ENCODE results near the gene CFI.

CFI gene

GRCh38 chr4:109722357-109722756, 79.4 kb downstream of the CFI start:
- Histone ChIP-seq H3K27me3 (ENCODE audit: control insufficient read depth in 1 of 2, insufficient read depth in 2 of 2, low read length in 2 of 2) (no peaks in the 10 kb centered on the region), H3K36me3 (ENCODE audit: control insufficient read depth in 1 of 2, insufficient read depth in 2 of 2, low read length in 2 of 2) (peaks cover 0 to 2% of the 10 kb centered on the region in 2 donors), H3K9me3 (ENCODE audit: control insufficient read depth in 1 of 2, low read length in 2 of 2) (no peaks in the 10 kb centered on the region), H3K9ac (ENCODE audit: low read depth in 1 of 2, low read length in 2 of 2) (no peak overlapping the region), H3K27ac (ENCODE audit: low read depth, low read length) (no peak overlapping the region), H3K4me3 (ENCODE audit: low read depth in 1 of 2, low read length in 2 of 2) (no peak overlapping the region), H3K4me1 (ENCODE audit: control insufficient read depth in 1 of 2, insufficient read depth in 2 of 2, low read length in 2 of 2) (no peaks in the 10 kb centered on the region)

- Histone ChIP-seq H3K4me3 (ENCODE audit: low read depth in 1 of 2, low read length in 2 of 2) (no peak overlapping the region), H3K36me3 (ENCODE audit: control insufficient read depth in 1 of 2, insufficient read depth in 2 of 2, low read length in 2 of 2) (peaks cover 10 to 16% of the 10 kb centered on the region in 2 donors), H3K9me3 (ENCODE audit: control insufficient read depth in 1 of 2, low read length in 2 of 2) (no peaks in the 10 kb centered on the region), H3K9ac (ENCODE audit: low read depth in 1 of 2, low read length in 2 of 2) (no peak overlapping the region), H3K27me3 (ENCODE audit: control insufficient read depth in 1 of 2, insufficient read depth in 2 of 2, low read length in 2 of 2) (no peaks in the 10 kb centered on the region), H3K4me1 (ENCODE audit: control insufficient read depth in 1 of 2, insufficient read depth in 2 of 2, low read length in 2 of 2) (no peaks in the 10 kb centered on the region), H3K27ac (ENCODE audit: low read depth, low read length) (no peak overlapping the region)
Measured at GRCh38 chr4:109721033-109721432, 80.8 kb downstream of the CFI start.

- no peak overlapping the region for H3K4me3 ChIP-seq (ENCODE audit: low read depth in 1 of 2, low read length in 2 of 2)
- H3K9me3 ChIP-seq (ENCODE audit: control insufficient read depth in 1 of 2, low read length in 2 of 2), result no peaks in the 10 kb centered on the region
- no peak overlapping the region for H3K27ac ChIP-seq (ENCODE audit: low read depth, low read length)
- H3K36me3 ChIP-seq (ENCODE audit: control insufficient read depth in 1 of 2, insufficient read depth in 2 of 2, low read length in 2 of 2), result peaks cover 13 to 18% of the 10 kb centered on the region in 2 donors
- no peak overlapping the region for H3K9ac ChIP-seq (ENCODE audit: low read depth in 1 of 2, low read length in 2 of 2)
- H3K27me3 ChIP-seq (ENCODE audit: control insufficient read depth in 1 of 2, insufficient read depth in 2 of 2, low read length in 2 of 2), result no peaks in the 10 kb centered on the region
- H3K4me1 ChIP-seq (ENCODE audit: control insufficient read depth in 1 of 2, insufficient read depth in 2 of 2, low read length in 2 of 2), result no peaks in the 10 kb centered on the region
Measured at GRCh38 chr4:109719604-109720003, 82.2 kb downstream of the CFI start.

GRCh38 chr4:109718759-109719158, 83.0 kb downstream of the CFI start:
- Histone ChIP-seq H3K36me3 (ENCODE audit: control insufficient read depth in 1 of 2, insufficient read depth in 2 of 2, low read length in 2 of 2) (peaks cover 18 to 20% of the 10 kb centered on the region in 2 donors), H3K4me1 (ENCODE audit: control insufficient read depth in 1 of 2, insufficient read depth in 2 of 2, low read length in 2 of 2) (no peaks in the 10 kb centered on the region), H3K27me3 (ENCODE audit: control insufficient read depth in 1 of 2, insufficient read depth in 2 of 2, low read length in 2 of 2) (no peaks in the 10 kb centered on the region), H3K4me3 (ENCODE audit: low read depth in 1 of 2, low read length in 2 of 2) (no peak overlapping the region), H3K9me3 (ENCODE audit: control insufficient read depth in 1 of 2, low read length in 2 of 2) (no peaks in the 10 kb centered on the region), H3K27ac (ENCODE audit: low read depth, low read length) (no peak overlapping the region), H3K9ac (ENCODE audit: low read depth in 1 of 2, low read length in 2 of 2) (no peak overlapping the region)

- no peaks in the 10 kb centered on the region for H3K27me3 ChIP-seq (ENCODE audit: control insufficient read depth in 1 of 2, insufficient read depth in 2 of 2, low read length in 2 of 2)
- no peaks in the 10 kb centered on the region for H3K9me3 ChIP-seq (ENCODE audit: control insufficient read depth in 1 of 2, low read length in 2 of 2)
- H3K9ac ChIP-seq (ENCODE audit: low read depth in 1 of 2, low read length in 2 of 2), result no peak overlapping the region
- H3K4me1 ChIP-seq (ENCODE audit: control insufficient read depth in 1 of 2, insufficient read depth in 2 of 2, low read length in 2 of 2), result no peaks in the 10 kb centered on the region
- peaks cover 29 to 36% of the 10 kb centered on the region in 2 donors for H3K36me3 ChIP-seq (ENCODE audit: control insufficient read depth in 1 of 2, insufficient read depth in 2 of 2, low read length in 2 of 2)
- no peak overlapping the region for H3K4me3 ChIP-seq (ENCODE audit: low read depth in 1 of 2, low read length in 2 of 2)
- H3K27ac ChIP-seq (ENCODE audit: low read depth, low read length), result no peak overlapping the region
Measured at GRCh38 chr4:109713500-109713899, 88.3 kb downstream of the CFI start.

GRCh38 chr4:109708990-109709389, 92.8 kb downstream of the CFI start:
- H3K9me3 ChIP-seq (ENCODE audit: control insufficient read depth in 1 of 2, low read length in 2 of 2), result no peaks in the 10 kb centered on the region
- H3K4me1 ChIP-seq (ENCODE audit: control insufficient read depth in 1 of 2, insufficient read depth in 2 of 2, low read length in 2 of 2), result peaks cover 4 to 9% of the 10 kb centered on the region in 2 donors
- peaks cover 15 to 23% of the 10 kb centered on the region in 2 donors for H3K36me3 ChIP-seq (ENCODE audit: control insufficient read depth in 1 of 2, insufficient read depth in 2 of 2, low read length in 2 of 2)
- H3K4me3 ChIP-seq (ENCODE audit: low read depth in 1 of 2, low read length in 2 of 2), result no peak overlapping the region
- H3K27me3 ChIP-seq (ENCODE audit: control insufficient read depth in 1 of 2, insufficient read depth in 2 of 2, low read length in 2 of 2), result no peaks in the 10 kb centered on the region
- no peak overlapping the region for H3K27ac ChIP-seq (ENCODE audit: low read depth, low read length)
- H3K9ac ChIP-seq (ENCODE audit: low read depth in 1 of 2, low read length in 2 of 2), result no peak overlapping the region

GRCh38 chr4:109708435-109708834, 93.4 kb downstream of the CFI start:
- Histone ChIP-seq H3K36me3 (ENCODE audit: control insufficient read depth in 1 of 2, insufficient read depth in 2 of 2, low read length in 2 of 2) (peaks cover 13 to 20% of the 10 kb centered on the region in 2 donors), H3K9ac (ENCODE audit: low read depth in 1 of 2, low read length in 2 of 2) (no peak overlapping the region), H3K27me3 (ENCODE audit: control insufficient read depth in 1 of 2, insufficient read depth in 2 of 2, low read length in 2 of 2) (no peaks in the 10 kb centered on the region), H3K9me3 (ENCODE audit: control insufficient read depth in 1 of 2, low read length in 2 of 2) (no peaks in the 10 kb centered on the region), H3K4me1 (ENCODE audit: control insufficient read depth in 1 of 2, insufficient read depth in 2 of 2, low read length in 2 of 2) (peaks cover 4 to 9% of the 10 kb centered on the region in 2 donors), H3K27ac (ENCODE audit: low read depth, low read length) (no peak overlapping the region), H3K4me3 (ENCODE audit: low read depth in 1 of 2, low read length in 2 of 2) (no peak overlapping the region)

GRCh38 chr4:109703664-109704361, 98.0 kb downstream of the CFI start:
- peaks cover 34% of the 10 kb centered on the region in 2 donors for H3K4me1 ChIP-seq (ENCODE audit: control insufficient read depth in 1 of 2, insufficient read depth in 2 of 2, low read length in 2 of 2)
- peak overlapping the region; percentile 84 for H3K27ac ChIP-seq (ENCODE audit: low read depth, low read length)
- H3K36me3 ChIP-seq (ENCODE audit: control insufficient read depth in 1 of 2, insufficient read depth in 2 of 2, low read length in 2 of 2), result peaks cover 5 to 6% of the 10 kb centered on the region in 2 donors
- H3K9ac ChIP-seq (ENCODE audit: low read depth in 1 of 2, low read length in 2 of 2), result peak overlapping the region; percentile 71 to 82
- no peaks in the 10 kb centered on the region for H3K27me3 ChIP-seq (ENCODE audit: control insufficient read depth in 1 of 2, insufficient read depth in 2 of 2, low read length in 2 of 2)
- peak overlapping the region; percentile 84 to 87 for H3K4me3 ChIP-seq (ENCODE audit: low read depth in 1 of 2, low read length in 2 of 2)
- H3K9me3 ChIP-seq (ENCODE audit: control insufficient read depth in 1 of 2, low read length in 2 of 2), result no peaks in the 10 kb centered on the region

- Histone ChIP-seq H3K27ac (ENCODE audit: low read depth, low read length) (peak within 1 kb of the TSS; percentile 84), H3K27me3 (ENCODE audit: control insufficient read depth in 1 of 2, insufficient read depth in 2 of 2, low read length in 2 of 2) (no peaks in the 10 kb centered on the region), H3K4me1 (ENCODE audit: control insufficient read depth in 1 of 2, insufficient read depth in 2 of 2, low read length in 2 of 2) (peaks cover 40 to 41% of the 10 kb centered on the region in 2 donors), H3K4me3 (ENCODE audit: low read depth in 1 of 2, low read length in 2 of 2) (peak within 1 kb of the TSS; percentile 84 to 87), H3K9ac (ENCODE audit: low read depth in 1 of 2, low read length in 2 of 2) (peak within 1 kb of the TSS; percentile 82 to 90), H3K36me3 (ENCODE audit: control insufficient read depth in 1 of 2, insufficient read depth in 2 of 2, low read length in 2 of 2) (peaks cover 1% of the 10 kb centered on the region in 2 donors), H3K9me3 (ENCODE audit: control insufficient read depth in 1 of 2, low read length in 2 of 2) (no peaks in the 10 kb centered on the region)
Measured at GRCh38 chr4:109702950-109703663, 98.7 kb downstream of the CFI start, which contains the start of gene CASP6. CASP6 (minus strand) TSS chr4:109703445; CDS start chr4:109703395, 50 bp downstream.
